ENCODE results near the gene CD83.

DNA sequence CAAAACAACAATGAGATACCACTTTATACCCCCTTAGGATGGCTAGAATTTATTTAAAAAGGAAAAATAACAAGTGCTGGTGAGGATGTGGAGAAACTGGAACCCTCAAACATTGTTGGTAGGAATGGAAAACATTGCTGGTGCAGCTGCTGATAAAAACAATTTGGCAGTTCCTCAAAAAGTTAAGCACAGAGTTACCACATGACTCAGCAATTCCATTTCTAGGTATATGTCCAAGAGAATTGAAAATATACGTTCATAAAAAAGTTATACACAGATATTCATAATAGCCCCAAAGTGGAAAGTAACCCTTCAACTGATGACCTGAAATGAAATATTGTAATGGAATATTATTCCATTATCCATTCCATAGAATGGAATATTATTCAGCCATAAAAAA is 55.0 kb downstream of the CD83 start:
- TF ChIP-seq POLR2A (IDR thresholded peaks at IDR 0.05; ENCODE audit: low read depth, low read length): no peak
- no peak for TF ChIP-seq POLR2AphosphoS5 (IDR thresholded peaks at IDR 0.05; ENCODE audit: low read depth, low read length)
- no peak for TF ChIP-seq TAF1 (IDR thresholded peaks at IDR 0.05; ENCODE audit: borderline replicate concordance, low read depth, low read length)

Measured in GM12892 (cell line).